IMR-90 (cell line): ENCODE data around the gene ZMIZ1. TPM values are rescaled to one million over a fixed set of nuclear protein-coding genes. Genes with fewer than 3 reads are reported as not detected.

Experiments used
- ATAC-seq: fragments of 200-7000 bp; cut with Tn5 transposase; 2 replicates; pipeline ENCODE4 v1.9.1; 2020; ENCODE audit warnings: low read depth, mild to moderate bottlenecking, moderate library complexity
- BruUV-seq: library from RNA; stranded (reverse); fragments of 400-500 nt; replicated peaks from 2 replicates; lab custom pipeline; 2021; lab: Mats Ljungman, UMichigan
- CTCF ChIA-PET: fragments of 300-600 bp; formaldehyde crosslinking; extraction: SDS; loops from one replicate; lab custom pipeline; 2021; ENCODE audit warnings: antibody characterized with exemption; lab: Yijun Ruan, JAX
- POLR2A ChIA-PET: fragments of 300-600 bp; sonication (Branson Sonifier 250); formaldehyde crosslinking; loops from one replicate; lab custom pipeline; 2022; ENCODE audit warnings: antibody characterized with exemption; ENCODE audit not compliant: unreplicated experiment; lab: Charles Lee
- DNase-seq: peaks from one replicate; pipeline ENCODE4 v3.0.0; 2013
- H2AFZ ChIP-seq: replicated peaks from 2 replicates; pipeline ENCODE3; 2013; ENCODE audit warnings: low read length, mild to moderate bottlenecking; ENCODE audit not compliant: poor library complexity
- H2AK5ac ChIP-seq: 2 replicates; pipeline ENCODE4 v1.6.1; 2013; ENCODE audit warnings: low read depth, low read length, inconsistent platforms
- H2AK9ac ChIP-seq: replicated peaks from 2 replicates; pipeline ENCODE3; 2013; ENCODE audit warnings: mild to moderate bottlenecking, low read depth, low read length, moderate library complexity; ENCODE audit not compliant: poor library complexity
- H2BK120ac ChIP-seq: 2 replicates; pipeline ENCODE4 v1.6.1; 2013; ENCODE audit warnings: low read depth, low read length, inconsistent platforms
- H2BK15ac ChIP-seq: 3 replicates; pipeline ENCODE4 v1.6.1; 2013; ENCODE audit warnings: low read depth, low read length, inconsistent platforms
- H2BK20ac ChIP-seq: 2 replicates; pipeline ENCODE4 v1.6.1; 2013; ENCODE audit warnings: low read depth, mild to moderate bottlenecking, inconsistent platforms, low read length, moderate library complexity
- H2BK5ac ChIP-seq: 2 replicates; pipeline ENCODE4 v1.6.1; 2013; ENCODE audit warnings: mild to moderate bottlenecking, low read depth, low read length, inconsistent platforms; ENCODE audit not compliant: poor library complexity, severe bottlenecking
- H3K14ac ChIP-seq: replicated peaks from 2 replicates; pipeline ENCODE4 v1.6.1; 2013; ENCODE audit warnings: low read depth, low read length, inconsistent platforms
- H3K18ac ChIP-seq: 2 replicates; pipeline ENCODE4 v1.6.1; 2013; ENCODE audit warnings: low read depth, low read length, control low read depth
- H3K23ac ChIP-seq: 2 replicates; pipeline ENCODE4 v1.6.1; 2013; ENCODE audit warnings: low read depth, low read length, inconsistent platforms
- H3K27ac ChIP-seq: 2 replicates; pipeline ENCODE4 v1.5.1; 2013; ENCODE audit warnings: mild to moderate bottlenecking, control low read depth, low read length; ENCODE audit not compliant: insufficient read depth
- H3K27me3 ChIP-seq: 2 replicates; pipeline ENCODE4 v1.6.1; 2013; ENCODE audit warnings: low read length; ENCODE audit not compliant: control insufficient read depth, insufficient read depth
- H3K36me3 ChIP-seq: 2 replicates; pipeline ENCODE4 v1.6.1; 2013; ENCODE audit warnings: low read length, mixed read lengths; ENCODE audit not compliant: control insufficient read depth, insufficient read depth
- H3K4ac ChIP-seq: 2 replicates; pipeline ENCODE4 v1.6.1; 2013; ENCODE audit warnings: low read depth, low read length, inconsistent platforms
- H3K4me1 ChIP-seq: 2 replicates; pipeline ENCODE4 v1.6.1; 2013; ENCODE audit warnings: low read length, mixed read lengths; ENCODE audit not compliant: control insufficient read depth, insufficient read depth
- H3K4me2 ChIP-seq: 2 replicates; pipeline ENCODE4 v1.6.1; 2013; ENCODE audit warnings: low read depth, mild to moderate bottlenecking, control low read depth, low read length, moderate library complexity
- H3K4me3 ChIP-seq: 2 replicates; pipeline ENCODE4 v1.5.1; 2013; ENCODE audit warnings: low read depth, mild to moderate bottlenecking, control low read depth, low read length, moderate library complexity; ENCODE audit not compliant: insufficient read depth
- H3K56ac ChIP-seq: 2 replicates; pipeline ENCODE4 v1.6.1; 2013; ENCODE audit warnings: low read length, inconsistent platforms; ENCODE audit not compliant: insufficient read depth; ENCODE audit errors: extremely low read depth
- H3K79me1 ChIP-seq, 2 experiments: 2 replicates each; pipeline ENCODE4 v1.6.1; 2013; ENCODE audit warnings: low read length in 2 of 2, inconsistent platforms in 1 of 2, low read depth in 1 of 2
- H3K9ac ChIP-seq: 2 replicates; pipeline ENCODE4 v1.6.1; 2013; ENCODE audit warnings: low read depth, low read length, control low read depth
- H3K9me1 ChIP-seq: 2 replicates; pipeline ENCODE4 v1.6.1; 2013; ENCODE audit warnings: low read length, inconsistent platforms; ENCODE audit not compliant: insufficient read depth
- H3K9me3 ChIP-seq: 2 replicates; pipeline ENCODE4 v1.6.1; 2013; ENCODE audit warnings: low read length; ENCODE audit not compliant: control insufficient read depth, insufficient read depth
- H4K20me1 ChIP-seq: 2 replicates; pipeline ENCODE4 v1.6.1; 2013; ENCODE audit warnings: low read length, inconsistent platforms; ENCODE audit not compliant: insufficient read depth
- H4K5ac ChIP-seq: 2 replicates; pipeline ENCODE4 v1.6.1; 2013; ENCODE audit warnings: mild to moderate bottlenecking, low read depth, low read length, control low read depth
- H4K8ac ChIP-seq, 2 experiments: 2 replicates each; pipeline ENCODE4 v1.6.1; 2013; ENCODE audit warnings: low read depth in 2 of 2, low read length in 2 of 2, control low read depth in 1 of 2, inconsistent platforms in 1 of 2
- H4K91ac ChIP-seq: 2 replicates; pipeline ENCODE4 v1.6.1; 2013; ENCODE audit warnings: low read depth, low read length, inconsistent platforms; ENCODE audit not compliant: insufficient read depth
- CHD1 ChIP-seq: IDR thresholded peaks from 2 replicates; pipeline ENCODE4 v1.6.1; 2012; ENCODE audit warnings: low read depth, low read length, improper control_type of control experiment
- CTCF ChIP-seq: conservative IDR thresholded peaks from 2 replicates; pipeline ENCODE4 v1.5.1; 2012; ENCODE audit warnings: mild to moderate bottlenecking, low read depth, low read length, improper control_type of control experiment
- ELK1 ChIP-seq: fragments of 150-350 bp; IDR thresholded peaks from 2 replicates; pipeline ENCODE4 v1.6.1; 2016; ENCODE audit warnings: low read depth, mild to moderate bottlenecking, low read length, moderate library complexity, borderline replicate concordance
- FOS ChIP-seq: fragments of 150-350 bp; IDR thresholded peaks from 2 replicates; pipeline ENCODE4 v1.6.1; 2016; ENCODE audit warnings: low read depth, low read length
- MAFK ChIP-seq: IDR thresholded peaks from 2 replicates; pipeline ENCODE4 v1.6.1; 2012; ENCODE audit warnings: low read depth, low read length, improper control_type of control experiment
- MAZ ChIP-seq: IDR thresholded peaks from 2 replicates; pipeline ENCODE4 v1.6.1; 2012; ENCODE audit warnings: low read depth, mild to moderate bottlenecking, low read length, improper control_type of control experiment, moderate library complexity, borderline replicate concordance
- MXI1 ChIP-seq: IDR thresholded peaks from 2 replicates; pipeline ENCODE4 v1.6.1; 2012; ENCODE audit warnings: low read depth, mild to moderate bottlenecking, low read length, moderate library complexity, borderline replicate concordance
- POLR2A ChIP-seq: IDR thresholded peaks from 2 replicates; pipeline ENCODE4 v1.6.1; 2012; ENCODE audit warnings: mild to moderate bottlenecking, low read depth, low read length
- SMC3 ChIP-seq: fragments of 150-350 bp; IDR thresholded peaks from 2 replicates; pipeline ENCODE4 v1.6.1; 2016; ENCODE audit warnings: low read depth, mild to moderate bottlenecking, antibody characterized with exemption, low read length, moderate library complexity
- WGBS, 2 experiments: methylation state at CpG; one replicate each; pipeline versions ENCODE4 v1.1.5 to v1.1.7; 2013; ENCODE audit warnings: missing lambda C conversion rate in 2 of 2; ENCODE audit not compliant: insufficient read length in 1 of 2; ENCODE audit errors: extremely low coverage in 2 of 2; 5-methylcytosine and 5-hydroxymethylcytosine counted together
- dilution Hi-C: fragments of 300-500 bp; cut with HindIII; formaldehyde crosslinking; loops from one replicate; pipeline ENCODE4 v1.14.3; 2018; ENCODE audit warnings: low sequenced_read_pairs; ENCODE audit not compliant: unreplicated experiment
- in situ Hi-C: fragments of 300-500 bp; cut with MboI; formaldehyde crosslinking; loops from 3 replicates; pipeline ENCODE4 v1.14.3; 2019; ENCODE audit warnings: low sequenced_read_pairs, inconsistent platforms, mixed read lengths
- intact Hi-C: fragments of 100-400 bp; cut with micrococcal nuclease; formaldehyde crosslinking; loops from 2 replicates; pipeline ENCODE4 v1.10.0; 2022
- polyA plus RNA-seq, 3 experiments: library from polyadenylated mRNA; depleted of rRNA; stranded (reverse); fragments of >200 nt; gene quantifications; 2 replicates each; pipeline ENCODE4 v1.2.3, GENCODE V29; 2012; ENCODE audit warnings: low replicate concordance in 1 of 3
- total RNA-seq: library from RNA; depleted of rRNA; stranded (reverse); fragments of >200 nt; gene quantifications from 2 replicates; pipeline ENCODE4 v1.2.3, GENCODE V29; 2012

The ZMIZ1 gene
- total and polyA plus RNA-seq, 2 of the 4 experiments (the other 2 are of a cell fraction): 6.6 to 48.7 TPM

- H3K18ac ChIP-seq: peak overlapping the region; percentile 13; the same call in 1 of the 2 replicates
- 0 out of 2 replicates have a peak overlapping the region, but pooled peaks have one; percentile 4 for H3K56ac ChIP-seq
- H3K14ac ChIP-seq: peak overlapping the region; percentile 71
- peak overlapping the region; percentile 53; the same call in 1 of the 3 replicates for H2BK15ac ChIP-seq
- H4K20me1 ChIP-seq: peaks cover 54% of the 10 kb centered on the region
- peak overlapping the region; percentile 51 for H3K27ac ChIP-seq
- H3K9me1 ChIP-seq: peaks cover 42% of the 10 kb centered on the region
- H3K4me1 ChIP-seq: peaks cover 48% of the 10 kb centered on the region
- no peaks in the 10 kb centered on the region for H3K27me3 ChIP-seq
- peak overlapping the region; percentile 58 for H2BK120ac ChIP-seq
- TF ChIP-seq ELK1 (no peak), FOS (peak; percentile 69), POLR2A (no peak), MXI1 (no peak), MAZ (peak; percentile 54; the same call in 1 of the 2 replicates), SMC3 (no peak), MAFK (no peak), CHD1 (no peak), CTCF (no peak)
- peak overlapping the region; percentile 51 for H2BK20ac ChIP-seq
- peak overlapping the region; percentile 60 for H2BK5ac ChIP-seq
- in situ Hi-C loops: loop anchor here (10.0 kb wide), 1 partner anchor 988 kb away; no protein-coding TSS in a partner anchor
- peak overlapping the region; percentile 91 for H2AK9ac ChIP-seq
- ChIA-PET POLR2A (interaction anchor here (0.6 kb wide), 2 partner anchors 10 to 126 kb away, joined by 4 to 8 read pairs; no protein-coding TSS in a partner anchor), CTCF (no interaction called here)
- H3K4ac ChIP-seq: peak overlapping the region; percentile 74
- intact Hi-C loops: loop anchor here (10.0 kb wide), 1 partner anchor 248 kb away; no protein-coding TSS in a partner anchor
- H2AK5ac ChIP-seq: peak overlapping the region; percentile 86
- peak; percentile 73 for DNase-seq
- peak overlapping the region; percentile 59; the same call in 1 of the 2 replicates for H3K23ac ChIP-seq
- H3K4me2 ChIP-seq: no peak overlapping the region
- H3K9ac ChIP-seq: no peak overlapping the region; the same call in 1 of the 2 replicates
- peak overlapping the region; percentile 68; the same call in 1 of the 2 replicates for H4K91ac ChIP-seq
- BruUV-seq: no TSS peak
- dilution Hi-C loops: no loop called here
- peak; percentile 60 for ATAC-seq
- peak overlapping the region; percentile 67 for H2AFZ ChIP-seq
- no peak overlapping the region for H3K4me3 ChIP-seq
- no peak overlapping the region for H4K8ac ChIP-seq
- peaks cover 35% of the 10 kb centered on the region for H3K36me3 ChIP-seq
- H3K79me1 ChIP-seq: peaks cover 62 to 99% of the 10 kb centered on the region in 2 experiments
- no peaks in the 10 kb centered on the region for H3K9me3 ChIP-seq
- WGBS, 2 experiments: 50% methylated on average over 2 of the region's 4 CpGs; no CpG with 5 or more reads in 1 of the 2 experiments
- H4K5ac ChIP-seq: peak overlapping the region; percentile 35; the same call in 1 of the 2 replicates
Measured at GRCh38 chr10:79192677-79193003, 123.9 kb downstream of the ZMIZ1 start.
